Lower lobe of right lung (tissue), 2 donors: ENCODE data around the gene HPCAL1. TPM values are rescaled to one million over a fixed set of nuclear protein-coding genes. Genes with fewer than 3 reads are reported as not detected.
"Not testable (repeated sequence)": the region's sequence is repeated elsewhere in the genome, so short reads cannot be mapped to it uniquely, and the experiment has no call there.

Experiments
- ATAC-seq, 2 donors: fragments of 200-7000 bp; cut with Tn5 transposase; one replicate each; pipeline ENCODE4 v1.9.1; 2020 to 2022; ENCODE audit warnings: mild to moderate bottlenecking in 2 of 2, moderate library complexity in 2 of 2
- DNase-seq: peaks from one replicate; pipeline ENCODE4 v3.0.0-alpha.2; 2020
- H3K27ac ChIP-seq: fragments of 200-600 bp; one replicate; pipeline ENCODE4 v1.8.0; 2022
- H3K27me3 ChIP-seq: fragments of 200-600 bp; one replicate; pipeline ENCODE4 v1.8.0; 2022; ENCODE audit warnings: low read depth
- H3K36me3 ChIP-seq: fragments of 200-600 bp; one replicate; pipeline ENCODE4 v1.8.0; 2022; ENCODE audit warnings: mild to moderate bottlenecking
- H3K4me1 ChIP-seq: fragments of 200-600 bp; one replicate; pipeline ENCODE4 v1.8.0; 2022
- H3K4me3 ChIP-seq: fragments of 200-600 bp; one replicate; pipeline ENCODE4 v1.8.0; 2022; ENCODE audit warnings: mild to moderate bottlenecking
- H3K9me3 ChIP-seq: fragments of 200-600 bp; one replicate; pipeline ENCODE4 v1.8.0; 2022
- CTCF ChIP-seq: fragments of 200-600 bp; IDR thresholded peaks from one replicate; pipeline ENCODE4 v1.8.0; 2022; ENCODE audit warnings: antibody characterized with exemption, mild to moderate bottlenecking
- intact Hi-C: fragments of 100-400 bp; cut with DNase I; formaldehyde crosslinking; loops from one replicate; pipeline ENCODE4 v1.11.0; 2022
- total RNA-seq: library from RNA; stranded (reverse); fragmentation: NEBNext Ultra II Directional; extraction: Animal tissue kit (Norgen Biotek cat#: 25700); gene quantifications from one replicate; pipeline ENCODE4 v1.2.1, GENCODE V29; 2021
- donor health status: DM: no; HTN: yes; CAD: no; lungs with severe emphysema.

Gene HPCAL1
- total RNA-seq, 1 donor from 2014 or later: 132 TPM

GRCh38 chr2:10296142-10296541 lies 6.6 kb upstream of the HPCAL1 start:
- Histone ChIP-seq H3K4me3 (no peak overlapping the region), H3K9me3 (peaks cover 5% of the 10 kb centered on the region), H3K4me1 (peaks cover 14% of the 10 kb centered on the region), H3K27ac (no peak overlapping the region), H3K27me3 (no peaks in the 10 kb centered on the region), H3K36me3 (no peaks in the 10 kb centered on the region)
- TF ChIP-seq CTCF: no peak
- intact Hi-C loops: no loop called here
- ATAC-seq (no peak), DNase-seq (no peak)

- Histone ChIP-seq H3K4me1 (peaks cover 23% of the 10 kb centered on the region), H3K36me3 (no peaks in the 10 kb centered on the region), H3K9me3 (peaks cover 5% of the 10 kb centered on the region), H3K27me3 (no peaks in the 10 kb centered on the region), H3K4me3 (no peak overlapping the region), H3K27ac (no peak overlapping the region)
- DNase-seq (no peak), ATAC-seq (no peak)
- TF ChIP-seq CTCF: no peak
- intact Hi-C loops: no loop called here
Observed at GRCh38 chr2:10297191-10297830, 5.4 kb upstream of the HPCAL1 start.

- H3K36me3 ChIP-seq: no peaks in the 10 kb centered on the region
- TF ChIP-seq CTCF: no peak
- peaks cover 5% of the 10 kb centered on the region for H3K9me3 ChIP-seq
- no peak overlapping the region for H3K27ac ChIP-seq
- DNase-seq (no peak), ATAC-seq (no peak)
- no peak overlapping the region for H3K4me3 ChIP-seq
- intact Hi-C loops: no loop called here
- H3K4me1 ChIP-seq: peaks cover 23% of the 10 kb centered on the region
- H3K27me3 ChIP-seq: no peaks in the 10 kb centered on the region
Observed at GRCh38 chr2:10297959-10298531, 4.7 kb upstream of the HPCAL1 start.

- H3K4me3 ChIP-seq, H3K27me3 ChIP-seq, ATAC-seq, H3K36me3 ChIP-seq, H3K9me3 ChIP-seq, DNase-seq, intact Hi-C loops, H3K27ac ChIP-seq: not testable (repeated sequence)
- H3K4me1 ChIP-seq: peaks cover 23% of the 10 kb centered on the region
Observed at GRCh38 chr2:10298777-10299176, 3.9 kb upstream of the HPCAL1 start.

GRCh38 chr2:10300328-10300920 lies 2.3 kb upstream of the HPCAL1 start:
- Histone ChIP-seq H3K36me3 (no peaks in the 10 kb centered on the region), H3K4me1 (peaks cover 37% of the 10 kb centered on the region), H3K4me3 (no peak overlapping the region), H3K9me3 (no peaks in the 10 kb centered on the region), H3K27ac (no peak overlapping the region), H3K27me3 (no peaks in the 10 kb centered on the region)
- ATAC-seq: no peak
- TF ChIP-seq CTCF: no peak
- DNase-seq: no peak
- intact Hi-C loops: no loop called here
